GM18520 (cell line): ENCODE measurements around the gene CCNF.
"Not testable (repeated sequence)": the region's sequence is repeated elsewhere in the genome, so short reads cannot be mapped to it uniquely, and the experiment has no call there.

Source experiments
- ATAC-seq: cut with Tn5 transposase; IDR thresholded peaks from one replicate; pipeline ENCODE4 v1.9.1; 2021; ENCODE audit not compliant: unreplicated experiment

CCNF gene

DNA sequence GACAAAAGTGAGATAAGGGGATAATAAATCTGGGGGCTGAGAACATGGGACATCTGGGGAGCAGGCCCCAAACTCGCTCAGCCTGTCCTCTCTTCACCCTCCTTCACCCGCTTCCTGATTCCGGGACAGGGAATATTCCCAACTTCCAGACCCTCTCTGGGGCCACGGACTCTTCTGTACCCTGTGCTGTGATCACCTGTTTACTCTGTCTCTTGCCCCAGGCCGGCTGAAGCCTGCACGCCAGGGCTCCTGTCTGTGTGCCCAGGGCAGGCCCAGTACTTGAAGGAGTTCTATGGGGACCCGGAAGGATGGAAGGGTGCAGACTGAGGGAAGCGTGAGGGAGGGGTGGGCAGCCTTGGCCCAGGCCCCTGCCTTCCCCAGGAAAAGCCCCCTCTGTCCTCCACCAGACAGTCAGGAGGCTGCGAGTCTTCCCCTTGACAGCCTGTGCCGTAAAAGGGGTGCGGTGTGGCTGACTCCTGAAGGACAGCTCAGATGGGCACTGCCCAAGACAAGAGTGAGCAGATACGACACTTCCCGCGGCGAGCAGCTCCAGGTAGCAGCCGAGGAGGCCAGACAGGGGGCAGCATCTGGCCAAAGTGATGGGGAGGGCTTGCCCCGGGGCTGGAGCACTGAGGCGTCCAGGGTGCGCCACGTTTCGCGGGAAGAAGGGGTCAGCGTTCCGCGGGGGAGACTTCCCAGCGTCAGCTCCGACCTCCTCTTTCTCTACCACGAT lies 1.0 kb upstream of the CCNF start:
- ATAC-seq, result no peak

DNA sequence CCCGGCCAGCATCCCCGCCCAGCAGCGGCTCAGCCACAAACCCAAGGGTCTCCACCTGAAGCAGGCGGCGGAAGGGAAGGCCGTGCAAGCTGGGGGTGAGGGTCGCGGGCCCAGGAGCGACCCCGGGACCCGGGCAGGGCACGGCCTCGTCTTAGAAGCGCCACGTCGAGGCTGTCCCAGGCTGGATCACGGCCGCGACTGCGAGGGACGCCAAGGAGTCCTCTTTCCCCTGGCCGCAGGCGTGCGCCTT lies 538 bp upstream of the CCNF start:
- no peak for ATAC-seq

DNA sequence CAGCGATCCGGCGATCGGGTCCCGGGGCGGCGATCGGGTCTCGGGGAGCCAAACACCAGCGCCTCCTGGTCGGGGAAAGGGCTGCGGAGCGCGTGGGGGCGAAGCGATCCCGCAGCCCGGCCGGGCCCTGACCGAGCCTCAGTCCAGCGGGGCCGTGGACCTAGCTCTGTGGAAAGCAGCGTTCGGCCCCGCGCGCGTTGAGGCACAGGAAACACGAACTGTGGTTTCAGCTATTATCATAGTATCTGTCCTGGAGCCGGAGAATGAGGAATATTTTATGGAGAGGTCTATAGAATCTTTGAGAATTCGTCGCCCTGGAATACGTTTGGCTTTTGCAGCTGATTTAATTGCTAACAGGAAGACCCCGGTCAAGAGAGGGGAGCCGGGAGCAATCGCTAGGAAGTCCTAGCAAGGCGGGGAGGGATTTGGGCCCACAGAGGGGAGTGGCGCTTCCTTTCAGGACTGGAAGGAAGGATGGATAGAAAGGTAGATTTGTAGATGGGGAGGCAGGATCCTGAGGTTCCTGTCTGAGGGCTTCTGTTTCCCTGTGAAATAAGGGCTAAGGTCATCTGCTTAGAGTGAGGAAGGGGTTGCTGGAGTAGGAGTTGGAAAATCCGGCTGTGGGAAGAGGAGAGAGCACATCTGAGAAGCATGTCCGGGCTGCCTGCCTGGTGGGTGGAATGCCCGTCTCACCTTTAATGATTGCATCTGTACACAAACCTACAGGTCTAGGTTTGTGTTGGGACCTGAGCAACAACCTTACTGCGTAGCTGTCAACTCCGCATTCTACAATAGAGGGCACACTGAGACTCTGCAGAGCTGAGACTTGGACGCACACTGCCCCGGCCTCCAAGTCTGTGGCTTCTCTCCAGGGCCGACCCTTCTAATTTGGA lies 770 bp downstream of the CCNF start:
- no peak for ATAC-seq

DNA sequence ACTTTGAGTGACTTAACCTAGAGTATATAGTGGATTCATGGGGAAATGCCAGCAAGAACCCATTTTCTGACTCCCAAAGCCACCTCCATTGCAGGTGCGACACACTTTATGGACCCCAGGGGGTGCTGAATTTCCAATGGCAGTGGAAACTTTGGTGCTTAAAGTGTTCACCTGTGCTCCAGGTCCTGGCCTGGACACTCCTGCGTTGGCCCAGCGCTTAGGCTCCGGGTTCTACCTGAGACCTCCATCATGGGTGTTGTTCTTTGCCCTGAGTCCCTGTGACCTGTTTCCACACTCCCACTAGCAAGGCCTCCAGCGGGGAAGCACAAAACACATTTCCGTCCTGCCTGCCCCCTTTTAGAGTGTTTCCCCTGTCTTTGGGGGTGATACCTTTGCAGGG lies 3.0 kb downstream of the CCNF start:
- ATAC-seq, result no peak

DNA sequence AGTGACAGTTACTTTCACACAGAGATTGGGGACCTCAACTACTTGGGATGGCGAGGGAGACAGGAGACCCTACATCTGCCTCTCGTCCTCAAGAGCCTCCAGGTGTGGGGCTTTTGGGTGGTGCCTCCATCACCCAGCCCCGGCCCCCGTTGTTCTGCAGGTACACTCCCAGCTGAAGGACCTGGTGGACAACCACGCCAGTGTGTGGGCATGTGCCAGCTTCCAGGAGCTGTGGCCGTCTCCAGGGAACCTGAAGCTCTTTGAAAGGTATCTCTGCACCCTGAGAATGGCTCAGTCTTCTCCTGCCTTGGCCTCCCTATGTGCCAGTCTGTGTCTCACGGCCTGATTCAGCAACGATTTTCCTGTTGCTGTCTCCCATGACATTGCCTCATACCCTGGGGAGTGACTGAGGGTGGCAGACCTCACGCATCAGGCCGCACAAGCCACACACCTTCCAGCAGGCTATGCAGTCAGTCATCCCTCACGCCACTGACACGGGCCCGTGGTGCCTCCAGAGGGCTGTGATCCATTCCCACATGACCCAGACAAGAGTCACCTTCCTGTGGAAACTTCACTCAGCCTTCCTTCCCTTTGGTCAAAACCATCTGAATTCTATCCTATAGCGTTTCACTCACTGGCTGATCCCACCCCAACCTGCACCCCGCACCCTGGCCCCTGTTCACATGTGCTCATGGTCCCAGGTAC lies 3.7 kb downstream of the CCNF start:
- ATAC-seq, result no peak

DNA sequence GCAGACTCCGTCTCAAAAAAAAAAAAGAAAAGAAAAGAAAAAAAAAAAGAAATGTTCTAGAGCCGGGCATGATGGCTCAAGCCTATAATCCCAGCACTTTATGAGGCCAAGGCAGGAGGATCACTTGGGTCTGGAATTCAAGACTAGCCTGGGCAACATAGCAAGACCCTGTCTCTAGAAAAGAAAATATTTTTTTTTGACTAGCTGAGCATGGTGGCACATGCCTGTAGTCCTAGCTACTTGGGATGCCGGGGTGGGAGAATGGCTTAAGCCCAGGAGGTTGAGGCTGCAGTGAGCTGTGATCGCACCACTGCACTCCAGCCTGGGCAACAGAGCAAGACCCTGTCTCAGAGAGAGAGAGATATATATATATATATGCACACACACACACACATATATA lies 6.0 kb downstream of the CCNF start:
- ATAC-seq, result not testable (repeated sequence)

DNA sequence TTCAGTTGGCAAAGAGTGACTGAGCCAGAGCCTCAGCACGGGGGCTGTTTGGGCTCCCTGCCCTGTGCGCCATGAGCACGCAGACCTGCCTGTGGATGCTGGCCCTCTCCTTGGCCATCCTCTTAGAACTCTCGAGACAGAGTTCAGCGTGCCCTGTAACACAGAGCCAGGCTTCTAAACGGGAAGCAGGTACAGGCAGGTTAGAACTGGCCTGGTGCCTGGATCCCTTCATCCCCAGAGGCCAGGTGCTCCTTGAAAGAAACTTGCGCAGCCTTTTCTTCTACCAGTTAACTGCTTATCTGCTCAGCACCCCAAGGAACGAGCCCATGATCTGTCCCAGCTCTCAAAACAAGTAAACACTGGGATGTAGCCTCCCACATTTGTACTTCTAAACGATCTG lies 6.9 kb downstream of the CCNF start:
- ATAC-seq, result no peak

DNA sequence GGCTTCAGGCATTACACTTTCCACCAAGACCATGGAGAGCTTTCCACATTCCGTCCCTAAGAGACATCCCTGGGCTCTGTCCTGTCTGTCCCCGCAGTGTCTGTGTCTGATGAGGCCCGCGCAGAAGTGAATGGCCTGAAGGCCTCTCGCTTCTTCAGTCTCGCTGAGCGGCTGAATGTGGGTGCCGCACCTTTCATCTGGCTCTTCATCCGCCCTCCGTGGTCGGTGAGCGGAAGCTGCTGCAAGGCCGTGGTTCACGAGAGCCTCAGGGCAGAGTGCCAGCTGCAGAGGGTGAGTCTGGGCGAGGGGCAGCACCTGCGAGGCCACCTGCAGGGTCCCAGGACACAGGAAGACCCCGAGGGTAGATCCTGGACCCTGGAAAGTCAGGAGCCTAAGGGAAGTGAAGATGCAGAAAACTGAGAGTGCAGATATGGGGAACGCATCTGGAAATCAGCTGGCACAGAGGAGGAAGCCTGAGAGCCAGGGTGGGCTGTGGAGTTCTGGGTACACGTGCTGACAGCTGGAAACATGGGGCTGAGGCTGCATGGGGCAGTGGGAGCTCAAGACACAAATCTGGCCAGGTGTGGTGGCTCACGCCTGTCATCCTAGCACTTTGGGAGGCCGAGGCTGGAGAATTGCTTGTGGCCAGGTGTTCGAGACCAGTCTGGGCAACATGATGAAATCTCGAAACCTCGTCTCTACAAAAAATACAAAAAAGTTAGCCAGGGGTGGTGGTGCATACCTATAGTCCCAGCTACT lies 8.0 kb downstream of the CCNF start:
- no peak for ATAC-seq

DNA sequence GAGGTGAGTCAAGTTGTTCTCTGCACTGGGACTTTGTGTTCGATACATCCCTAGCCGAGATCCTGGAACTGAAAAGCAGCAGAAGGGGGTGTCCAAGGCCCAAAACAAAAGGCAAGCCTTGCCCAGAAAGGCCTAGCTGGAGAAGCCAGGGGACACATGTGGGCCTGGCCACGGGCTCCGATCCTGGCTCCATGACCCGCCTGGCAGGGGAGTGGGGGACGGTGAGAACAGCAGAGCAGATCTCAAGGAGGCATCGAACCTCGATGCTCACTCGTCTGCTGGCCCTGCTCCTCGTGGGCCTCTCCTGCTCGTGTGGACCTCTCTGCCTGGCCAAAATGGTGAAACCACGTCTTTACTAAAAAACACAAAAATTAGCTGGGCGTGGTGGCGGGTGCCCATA lies 8.9 kb downstream of the CCNF start:
- no peak for ATAC-seq

DNA sequence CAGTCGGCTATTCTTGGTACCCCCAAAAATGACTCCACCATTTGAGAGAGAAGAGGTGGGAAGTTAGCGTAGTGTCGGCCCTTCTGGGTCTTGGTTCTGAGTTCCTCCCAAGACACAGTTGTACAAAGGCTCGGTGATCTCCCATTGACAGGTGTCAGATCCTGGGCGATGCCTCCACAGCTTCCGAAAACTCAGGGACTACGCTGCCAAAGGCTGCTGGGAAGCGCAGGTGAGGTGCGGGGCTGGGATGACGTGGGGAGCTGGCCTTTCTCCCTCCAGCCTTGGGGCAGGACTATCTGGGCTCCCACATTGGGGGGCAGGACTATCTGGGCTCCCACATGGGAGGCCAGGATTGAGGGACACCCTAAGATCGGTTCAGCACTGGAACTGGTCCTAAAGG lies 10.4 kb downstream of the CCNF start:
- no peak for ATAC-seq

DNA sequence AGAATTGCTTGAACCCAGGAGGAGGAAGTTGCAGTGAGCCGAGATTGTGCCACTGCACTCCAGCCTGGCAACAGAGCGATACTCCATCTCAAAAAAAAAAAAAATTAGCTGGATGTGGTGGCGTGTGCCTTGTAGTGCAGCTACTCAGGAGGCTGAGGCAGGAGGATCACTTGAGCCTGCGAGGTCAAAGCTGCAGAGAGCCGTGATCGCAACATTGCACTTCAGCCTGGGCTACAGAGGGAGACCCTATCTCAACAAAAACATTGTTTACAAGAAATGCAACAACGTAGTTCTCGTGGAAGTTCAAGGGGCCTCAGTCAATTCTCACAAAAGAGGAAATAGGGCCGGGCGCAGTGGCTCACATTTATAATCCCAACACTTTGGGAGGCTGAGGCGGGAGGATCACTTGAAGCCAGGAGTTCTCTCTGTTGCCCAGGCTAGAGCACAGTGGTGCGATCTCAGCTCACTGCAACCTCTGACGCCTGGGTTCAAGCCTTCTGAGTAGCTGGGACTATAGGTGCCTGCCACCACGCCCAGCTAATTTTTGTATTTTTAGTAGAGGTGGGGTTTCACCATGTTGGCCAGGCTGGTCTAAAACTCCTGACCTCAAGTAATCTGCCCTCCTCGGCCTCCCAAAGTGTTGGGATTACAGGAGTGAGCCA lies 12.0 kb downstream of the CCNF start:
- ATAC-seq, result not testable (repeated sequence)

DNA sequence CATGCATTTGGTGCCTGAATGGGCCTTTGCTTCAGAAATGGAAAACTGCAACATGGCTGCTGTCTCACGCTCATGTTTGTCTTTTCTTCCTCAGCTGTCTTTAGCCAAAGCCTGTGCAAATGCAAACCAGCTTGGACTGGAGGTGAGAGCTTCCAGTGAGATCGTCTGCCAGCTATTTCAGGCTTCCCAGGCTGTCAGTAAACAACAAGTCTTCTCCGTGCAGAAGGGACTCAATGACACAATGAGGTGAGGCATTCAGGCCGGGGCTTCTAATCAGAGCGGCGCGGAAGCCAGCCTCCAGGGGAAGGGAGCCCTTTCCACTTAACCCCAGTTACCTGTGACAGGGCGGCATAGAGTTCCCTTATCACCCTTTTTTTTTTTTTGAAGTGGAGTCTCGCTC lies 14.3 kb downstream of the CCNF start:
- no peak for ATAC-seq

DNA sequence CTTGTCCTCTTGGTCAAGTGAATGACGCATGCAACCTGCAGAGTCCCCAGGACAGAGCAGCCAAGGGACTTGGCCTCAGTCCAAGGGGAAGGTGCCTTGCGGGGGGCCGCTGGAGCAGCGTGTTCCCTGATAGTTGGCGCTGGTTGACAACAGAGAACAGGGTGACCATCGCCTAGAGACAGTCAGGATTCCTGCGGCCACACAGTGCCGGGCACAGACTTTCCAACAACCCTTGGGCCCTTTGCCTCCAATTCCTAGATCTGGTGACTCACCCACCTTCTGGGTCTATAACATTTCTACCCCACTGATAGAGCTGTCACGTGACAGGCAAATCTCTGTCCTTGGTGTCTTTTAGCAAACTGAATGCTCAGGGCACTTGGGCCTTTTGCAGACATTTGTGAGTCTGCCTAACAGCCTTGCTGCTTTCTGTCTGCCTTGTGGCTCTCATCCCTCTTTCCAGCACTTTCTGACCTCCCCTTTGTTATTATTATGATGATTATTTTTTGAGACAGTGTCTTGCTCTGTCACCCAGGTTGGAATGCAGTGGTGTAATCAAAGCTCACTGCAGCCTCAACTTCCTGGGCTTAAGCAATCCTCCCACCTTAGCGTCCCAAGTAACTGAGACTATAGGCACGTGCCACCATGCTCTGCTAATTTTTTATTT lies 18.8 kb downstream of the CCNF start:
- no peak for ATAC-seq

DNA sequence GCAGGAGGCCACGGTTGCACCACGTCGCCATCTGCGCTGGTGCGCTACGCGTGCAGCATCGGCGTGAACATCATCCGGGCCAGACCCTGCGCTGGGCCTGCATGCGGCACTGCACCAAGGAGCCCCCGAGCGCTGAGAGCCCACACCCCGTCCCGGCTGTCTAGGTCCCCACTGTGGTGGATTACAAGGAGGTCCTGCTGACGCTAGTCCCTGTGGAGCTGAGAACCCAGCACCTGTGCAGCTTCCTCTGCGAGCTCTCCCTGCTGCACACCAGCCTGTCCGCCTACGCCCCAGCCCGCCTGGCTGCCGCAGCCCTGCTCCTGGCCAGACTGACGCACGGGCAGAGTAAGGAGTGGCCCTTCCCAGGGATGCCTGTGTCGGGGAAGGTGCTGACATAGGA lies 19.9 kb downstream of the CCNF start:
- no peak for ATAC-seq

DNA sequence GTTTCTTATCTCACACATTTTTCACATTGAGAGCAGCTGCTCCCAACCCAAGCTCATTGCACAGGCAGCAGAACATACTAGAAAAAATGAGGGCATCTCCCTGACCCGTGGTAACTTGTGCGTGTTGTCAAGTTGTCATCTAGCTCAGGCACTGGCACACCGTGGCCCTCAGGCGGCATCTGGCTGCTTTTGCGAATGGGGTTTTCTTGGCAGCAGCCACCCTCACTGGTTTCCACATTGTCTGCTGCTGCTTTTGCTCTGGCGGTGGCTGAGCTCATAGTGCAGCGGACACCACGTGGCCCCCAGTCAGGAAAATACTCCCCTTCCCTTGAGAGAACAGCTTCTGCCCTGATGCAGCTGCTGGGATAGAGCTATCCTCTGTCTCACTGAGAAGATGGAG lies 21.3 kb downstream of the CCNF start:
- no peak for ATAC-seq

DNA sequence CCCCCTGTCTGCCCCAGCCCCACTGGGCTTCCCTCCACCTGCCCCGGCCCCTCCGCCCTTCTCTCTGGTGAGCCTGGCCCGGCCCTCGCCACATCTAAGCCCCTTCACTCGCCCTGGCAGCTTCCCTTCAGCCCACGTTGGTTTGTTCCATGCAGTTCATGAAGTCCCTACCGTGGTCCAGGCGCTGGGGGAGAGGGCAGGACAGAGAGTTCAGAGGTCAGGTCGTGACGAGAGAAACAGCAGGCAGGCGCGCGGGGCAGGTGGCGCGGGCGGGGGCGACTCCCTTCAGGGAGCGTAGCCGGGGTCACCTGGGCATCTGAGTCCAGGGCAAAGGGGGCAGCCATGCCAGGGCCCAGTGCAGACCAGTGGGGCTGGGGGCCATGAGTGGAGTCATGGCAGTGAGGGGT lies 21.7 kb downstream of the CCNF start:
- ATAC-seq, result no peak

DNA sequence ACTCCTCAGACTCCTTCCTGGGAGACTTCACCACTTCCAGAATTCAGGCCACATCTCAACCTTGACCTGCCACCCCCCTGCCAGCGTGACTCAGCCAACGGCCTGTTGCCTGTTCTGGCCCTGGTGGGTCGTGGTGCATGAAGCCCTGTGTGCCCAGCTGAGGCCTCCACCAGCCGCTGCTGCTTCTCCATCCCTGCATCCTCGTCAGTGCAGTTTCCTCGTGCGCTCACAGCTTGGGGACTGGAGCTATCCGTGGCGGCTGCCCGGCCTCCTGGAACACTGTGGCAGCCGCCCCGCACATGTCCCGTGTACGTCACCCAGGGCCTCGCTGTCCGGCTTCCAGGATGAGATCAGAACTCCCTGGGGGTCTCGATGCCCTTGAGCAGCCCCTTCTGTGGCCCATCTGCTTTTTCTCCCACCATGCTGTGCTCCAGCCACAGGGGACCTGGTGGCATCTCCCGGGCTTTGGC lies 22.6 kb downstream of the CCNF start:
- no peak for ATAC-seq

DNA sequence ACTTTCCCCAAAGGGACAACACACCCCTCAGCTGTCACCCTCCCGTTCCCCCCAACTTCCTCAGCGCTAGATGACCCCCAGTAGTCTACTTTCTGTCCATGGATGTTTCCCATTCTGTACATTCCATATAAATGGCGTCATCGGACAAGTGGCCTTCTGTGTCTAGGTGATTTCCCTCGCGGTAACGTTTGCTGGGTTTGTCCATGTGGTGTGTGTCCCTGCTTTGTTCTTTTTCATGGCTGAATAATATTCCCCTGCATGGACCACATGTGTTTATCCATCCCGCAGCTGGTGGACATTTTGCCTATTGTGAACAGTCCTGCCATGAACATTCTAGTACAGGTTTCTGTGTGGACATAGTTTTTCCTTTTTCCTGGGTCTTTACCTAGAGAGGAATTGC lies 23.4 kb downstream of the CCNF start:
- ATAC-seq, result no peak

DNA sequence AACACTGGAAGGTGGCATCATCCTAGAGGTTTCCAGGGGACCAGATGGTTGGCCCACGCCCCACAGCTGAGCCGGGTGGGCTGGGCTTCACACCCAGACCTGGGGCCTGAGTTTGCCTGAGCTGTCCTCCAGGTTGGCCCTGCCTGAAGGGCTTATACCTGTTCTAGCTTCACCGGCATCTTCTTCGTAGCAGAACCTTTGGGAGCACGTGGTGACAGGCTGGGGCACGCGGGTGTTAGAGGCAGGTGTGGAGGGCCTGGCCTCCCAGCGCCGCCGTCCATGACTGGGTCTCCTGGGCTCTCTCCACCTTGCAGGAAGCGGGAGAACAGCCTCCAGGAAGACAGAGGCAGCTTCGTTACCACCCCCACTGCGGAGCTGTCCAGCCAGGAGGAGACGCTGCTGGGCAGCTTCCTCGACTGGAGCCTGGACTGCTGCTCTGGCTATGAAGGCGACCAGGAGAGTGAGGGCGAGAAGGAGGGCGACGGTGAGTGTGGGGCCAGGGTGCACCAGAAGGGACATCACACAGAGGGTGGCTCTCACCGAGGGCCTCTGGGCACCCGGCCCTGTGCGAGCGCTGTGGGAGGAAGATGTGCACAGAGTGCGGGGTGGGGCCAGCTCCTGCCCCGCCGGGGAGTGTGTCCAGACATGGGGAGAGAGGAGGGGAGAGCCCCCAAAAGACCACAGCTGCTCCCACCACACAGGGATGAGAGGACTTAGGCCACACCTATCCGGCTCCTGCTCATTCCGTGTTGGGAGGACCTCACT lies 26.0 kb downstream of the CCNF start:
- no peak for ATAC-seq
